K562 (cell line): ENCODE results near the gene COL23A1. TPM values are rescaled to one million over a fixed set of nuclear protein-coding genes. Genes with fewer than 3 reads are reported as not detected.

Source experiments
- ATAC-seq: fragments of 200-7000 bp; cut with Tn5 transposase; 3 replicates; pipeline ENCODE4 v1.9.1; 2020; ENCODE audit warnings: moderate library complexity
- BruUV-seq: library from RNA; stranded (reverse); fragments of 400-500 nt; replicated peaks from 2 replicates; lab custom pipeline; 2021; lab: Mats Ljungman, UMichigan
- CTCF ChIA-PET: fragments of 300-600 bp; formaldehyde crosslinking; extraction: SDS; loops from one replicate; lab custom pipeline; 2021; ENCODE audit warnings: low intra/inter-chr PET ratio; lab: Yijun Ruan, JAX
- POLR2A ChIA-PET: fragments of 300-600, 350-650 bp; sonication (Branson Sonifier 250); formaldehyde crosslinking; extraction: SDS; loops from one replicate; lab custom pipeline; 2021; ENCODE audit warnings: antibody characterized with exemption, inconsistent platforms; lab: Yijun Ruan, JAX
- DNase-seq, 4 experiments: peaks; one replicate each; pipeline versions ENCODE4 v3.0.0 to v3.0.0-alpha.2; 2011 to 2018; ENCODE audit warnings: low spot score in 3 of 4, mixed read lengths in 3 of 4; ENCODE audit errors: extremely low read depth in 1 of 4
- FAIRE-seq: peaks from 2 replicates; lab custom pipeline; 2011; peaks lifted over from hg19 to GRCh38; lab: Jason Lieb, UNC
- H2AFZ ChIP-seq: 2 replicates; pipeline ENCODE4 v1.6.0; 2011; ENCODE audit warnings: low read depth, low read length, control low read depth, inconsistent platforms
- H3K27ac ChIP-seq: fragments of 200-600 bp; 3 replicates; pipeline ENCODE4 v1.8.0; 2011; ENCODE audit warnings: low read depth, mild to moderate bottlenecking, control low read depth, inconsistent platforms, low read length, moderate library complexity, mixed read lengths; ENCODE audit errors: extremely low read depth
- H3K27me3 ChIP-seq, 2 experiments: fragments of 300-600 bp in 1 of 2; 2 replicates in 1 of 2; 3 replicates in 1 of 2; pipeline versions ENCODE4 v1.6.0 to v1.8.0; 2011; ENCODE audit warnings: inconsistent platforms in 2 of 2, low read length in 2 of 2, mild to moderate bottlenecking in 1 of 2, mixed read lengths in 1 of 2, moderate library complexity in 1 of 2; ENCODE audit not compliant: control insufficient read depth in 2 of 2, insufficient read depth in 2 of 2
- H3K36me3 ChIP-seq: fragments of 300-600 bp; 3 replicates; pipeline ENCODE4 v1.8.0; 2011; ENCODE audit warnings: mild to moderate bottlenecking, low read length, inconsistent platforms; ENCODE audit not compliant: control insufficient read depth, insufficient read depth
- H3K4me1 ChIP-seq, 2 experiments: fragments of 200-600 bp in 1 of 2; replicated peaks in 1 of 2; 2 replicates in 1 of 2; 3 replicates in 1 of 2; pipeline versions ENCODE4 v1.5.1 to v1.8.0; 2011; ENCODE audit warnings: inconsistent platforms in 2 of 2, low read length in 2 of 2, mild to moderate bottlenecking in 1 of 2, mixed read lengths in 1 of 2, moderate library complexity in 1 of 2; ENCODE audit not compliant: control insufficient read depth in 2 of 2, insufficient read depth in 2 of 2
- H3K4me2 ChIP-seq: 2 replicates; pipeline ENCODE4 v1.6.1; 2011; ENCODE audit warnings: low read length, control low read depth, inconsistent platforms, mixed read lengths; ENCODE audit not compliant: insufficient read depth
- H3K4me3 ChIP-seq: fragments of 200-600 bp; sonication (generic), shearing (Covaris generic); 2 replicates; pipeline ENCODE4 v1.5.1; 2016; ENCODE audit warnings: control low read depth, inconsistent platforms
- H3K79me2 ChIP-seq: fragments of 200-600 bp; 3 replicates; pipeline ENCODE4 v1.8.0; 2011; ENCODE audit warnings: low read length, inconsistent platforms; ENCODE audit not compliant: control insufficient read depth, insufficient read depth
- H3K9ac ChIP-seq, 2 experiments: 2 replicates each; pipeline versions ENCODE4 v1.6.0 to v1.6.1; 2011; ENCODE audit warnings: low read depth in 2 of 2, low read length in 2 of 2, control low read depth in 1 of 2, inconsistent platforms in 1 of 2, mild to moderate bottlenecking in 1 of 2, mixed read lengths in 1 of 2; ENCODE audit not compliant: insufficient read depth in 1 of 2
- H3K9me1 ChIP-seq: one replicate; pipeline ENCODE4 v1.6.0; 2011; ENCODE audit warnings: inconsistent platforms, mild to moderate bottlenecking, low read length, moderate library complexity; ENCODE audit not compliant: control insufficient read depth, insufficient read depth
- H3K9me3 ChIP-seq: replicated peaks from 2 replicates; pipeline ENCODE4 v1.5.1; 2011; ENCODE audit warnings: low read depth, low read length, inconsistent platforms; ENCODE audit not compliant: control insufficient read depth, insufficient read depth
- H4K20me1 ChIP-seq: replicated peaks from 2 replicates; pipeline ENCODE4 v1.6.1; 2011; ENCODE audit warnings: low read length, inconsistent platforms, mixed read lengths; ENCODE audit not compliant: control insufficient read depth, insufficient read depth
- C11orf30 ChIP-seq: fragments of 450-650 bp; IDR thresholded peaks from 2 replicates; pipeline ENCODE4 v1.6.1; 2016; ENCODE audit warnings: low read depth, mild to moderate bottlenecking
- ETV1 ChIP-seq: fragments of 450-650 bp; conservative IDR thresholded peaks from 2 replicates; pipeline ENCODE4 v1.6.1; 2016; ENCODE audit warnings: missing genetic modification characterization, control low read depth, low read depth, missing compliant biosample characterization
- JUND ChIP-seq, 2 experiments: IDR thresholded peaks; 2 replicates in 1 of 2; 3 replicates in 1 of 2; pipeline ENCODE4 v1.6.1; 2011; ENCODE audit warnings: borderline replicate concordance in 2 of 2, low read depth in 2 of 2, low read length in 2 of 2, improper control_type of control experiment in 1 of 2, missing biosample characterization in 1 of 2, missing genetic modification characterization in 1 of 2, missing genetic modification reagents in 1 of 2
- NONO ChIP-seq, 2 experiments: fragments of 200-400 bp in 1 of 2; fragments of 450-650 bp in 1 of 2; formaldehyde crosslinking in 1 of 2; IDR thresholded peaks; 2 replicates each; pipeline ENCODE4 v1.6.1; 2017; ENCODE audit warnings: low read depth in 2 of 2, mild to moderate bottlenecking in 2 of 2, moderate library complexity in 2 of 2, low read length in 1 of 2
- RBBP5 ChIP-seq: fragments of 200-600 bp; sonication (generic); IDR thresholded peaks from 2 replicates; pipeline ENCODE4 v1.6.1; 2012; ENCODE audit warnings: borderline replicate concordance, mild to moderate bottlenecking, low read length, control low read depth, inconsistent platforms; ENCODE audit not compliant: insufficient read depth, poor library complexity, severe bottlenecking
- ZNF354B ChIP-seq: fragments of 250-450 bp; sonication (Bioruptor Pico); IDR thresholded peaks from 2 replicates; pipeline ENCODE4 v1.4.0; 2020
- ZNF695 ChIP-seq: fragments of 450-650 bp; formaldehyde crosslinking; IDR thresholded peaks from 2 replicates; pipeline ENCODE4 v1.4.0; 2020; ENCODE audit warnings: mild to moderate bottlenecking, moderate library complexity
- ZNF764 ChIP-seq: fragments of 250-450 bp; sonication (Bioruptor Pico); IDR thresholded peaks from 2 replicates; pipeline ENCODE4 v1.4.0; 2020; ENCODE audit warnings: low read depth, mild to moderate bottlenecking, moderate library complexity
- WGBS: fragments of 100-300 bp; shearing (Covaris generic); methylation state at CpG from one replicate; pipeline ENCODE4 v1.1.6; 2016; ENCODE audit warnings: low coverage, mixed read lengths; ENCODE audit not compliant: insufficient coverage; ENCODE audit errors: missing lambda C conversion rate; 5-methylcytosine and 5-hydroxymethylcytosine counted together
- in situ Hi-C: fragments of 300-500 bp; cut with MboI; formaldehyde crosslinking; loops from 4 replicates; pipeline ENCODE4 v1.15.0; 2018; ENCODE audit warnings: inconsistent platforms, mixed read lengths
- intact Hi-C: fragments of 100-400 bp; cut with micrococcal nuclease; formaldehyde crosslinking; loops from 2 replicates; pipeline ENCODE4 v1.14.2; 2022
- polyA plus RNA-seq, 8 experiments: library from polyadenylated mRNA; depleted of rRNA in 4 of 8; stranded (reverse) in 5 of 8; unstranded in 3 of 8; fragments of >200 nt; fragmentation: Nextera tagmentation in 2 of 8; fragmentation: Illumina TruSeq in 1 of 8; extraction: Ambion mirVana in 2 of 8; extraction: Trizol in 1 of 8; gene quantifications; 2 replicates each; pipeline versions ENCODE4 v1.2.1 to v1.2.3, GENCODE V29; 2011 to 2014; ENCODE audit warnings: inconsistent platforms in 1 of 8, missing spikeins in 1 of 8
- total RNA-seq, 7 experiments: library from RNA; depleted of rRNA in 6 of 7; stranded (reverse); fragments of >200 nt in 6 of 7; fragmentation: Illumina TruSeq in 2 of 7; extraction: Trizol in 2 of 7; gene quantifications; 2 replicates each; pipeline versions ENCODE4 v1.2.1 to v1.2.3, GENCODE V29; 2011 to 2021; ENCODE audit warnings: low replicate concordance in 1 of 7
- TF ChIP-seq, protein P1 (sequence below): sonication (generic); formaldehyde crosslinking; IDR thresholded peaks from 2 replicates; pipeline ENCODE4 v1.4.0; 2020; ENCODE audit warnings: mild to moderate bottlenecking, missing genetic modification reagents
- TF ChIP-seq, protein P2 (sequence below): IDR thresholded peaks from 2 replicates; pipeline ENCODE4 v1.6.1; 2016; ENCODE audit warnings: missing genetic modification characterization, missing compliant biosample characterization
- TF ChIP-seq, protein P3 (sequence below): fragments of 250-450 bp; sonication (Bioruptor Pico); IDR thresholded peaks from 2 replicates; pipeline ENCODE4 v1.5.0; 2021
- TF ChIP-seq, protein P4 (sequence below), 2 experiments: fragments of 450-650 bp; conservative IDR thresholded peaks; 2 replicates each; pipeline ENCODE4 v1.6.1; 2017; ENCODE audit warnings: mild to moderate bottlenecking in 2 of 2, moderate library complexity in 2 of 2

The COL23A1 gene
- total and polyA plus RNA-seq, 9 of the 15 experiments (the other 6 are each of a cell fraction or from before 2014, with no cell fraction given): 0.09 TPM; not detected in 8

DNA sequence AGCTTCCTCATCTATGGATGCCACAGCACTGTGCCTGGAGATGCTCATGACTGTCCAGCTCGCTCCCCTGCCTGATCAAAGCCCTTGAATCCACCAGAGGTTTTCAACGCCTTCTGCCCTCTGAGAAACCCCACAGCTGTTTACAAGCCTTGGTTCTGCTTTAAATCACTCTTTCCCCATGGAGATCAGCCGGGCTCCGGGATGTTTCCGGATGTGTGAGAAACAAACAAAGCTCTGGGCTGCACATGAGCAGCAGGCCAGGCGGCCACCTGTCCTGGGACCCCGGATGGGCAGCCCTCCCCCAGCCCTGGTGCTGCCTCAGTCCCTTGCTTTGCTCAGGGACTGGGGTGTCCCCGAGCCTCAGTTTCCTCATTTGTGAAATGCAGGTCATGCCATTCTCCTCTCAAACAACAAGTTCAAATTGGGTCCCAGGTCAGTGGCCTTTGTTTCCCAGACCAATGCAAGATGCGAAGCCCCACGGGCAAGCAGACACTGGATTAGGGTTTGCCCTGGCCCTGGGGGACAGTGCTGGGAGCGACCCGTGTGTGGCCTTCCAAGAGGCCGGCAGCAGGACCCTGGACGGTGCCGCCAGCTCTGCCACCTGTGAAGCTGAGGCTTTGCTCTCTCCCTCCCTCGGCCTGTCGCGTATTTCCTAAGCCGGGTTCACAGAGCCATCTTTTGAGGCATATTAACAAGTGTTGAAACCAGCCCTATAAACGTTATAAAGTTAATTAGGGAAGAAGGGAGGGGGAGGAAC, 315.2 kb downstream of the COL23A1 start:
- Histone ChIP-seq H3K4me3 (no peak overlapping the region), H4K20me1 (0 out of 2 replicates have a peak, but pooled peaks cover 4% of the 10 kb centered on the region), H2AFZ (no peak overlapping the region), H3K4me1 (peaks cover 0 to 11% of the 10 kb centered on the region in 2 experiments; a peak in 2 of 5 replicates), H3K9me1 (no peaks in the 10 kb centered on the region), H3K9ac (no peak overlapping the region), H3K27ac (no peak overlapping the region), H3K4me2 (no peak overlapping the region), H3K27me3 (peaks cover 18 to 90% of the 10 kb centered on the region in 2 experiments; a peak in 4 of 5 replicates), H3K36me3 (no peaks in the 10 kb centered on the region), H3K79me2 (no peaks in the 10 kb centered on the region), H3K9me3 (peaks cover 4% of the 10 kb centered on the region; the same call in 1 of the 2 replicates)
- 9% methylated on average over 20 of the region's 20 CpGs for WGBS
- POLR2A ChIA-PET: no interaction called here
- FAIRE-seq (no peak), DNase-seq (no peak), ATAC-seq (no peak)
- BruUV-seq: no TSS peak
- in situ Hi-C loops (loop anchor here (25.0 kb wide), 1 partner anchor 562 kb away; no protein-coding TSS in a partner anchor), intact Hi-C loops (no loop called here)
- CTCF ChIA-PET: no interaction called here
- TF ChIP-seq C11orf30 (no peak), ZNF354B (CRISPR knock-in tag) (no peak), ZNF764 (CRISPR knock-in tag) (no peak), JUND (IDR thresholded peaks at IDR 0.05; ENCODE audit: borderline replicate concordance, low read depth, low read length) (no peak), JUND (tag; IDR thresholded peaks at IDR 0.05; ENCODE audit: borderline replicate concordance, low read depth, low read length) (no peak), ZNF695 (no peak), NONO (IDR thresholded peaks at IDR 0.05; ENCODE audit: low read depth in 2 of 2, low read length in 1 of 2) (no peak), RBBP5 (no peak), ETV1 (no peak)
- TF ChIP-seq, protein P1, sequence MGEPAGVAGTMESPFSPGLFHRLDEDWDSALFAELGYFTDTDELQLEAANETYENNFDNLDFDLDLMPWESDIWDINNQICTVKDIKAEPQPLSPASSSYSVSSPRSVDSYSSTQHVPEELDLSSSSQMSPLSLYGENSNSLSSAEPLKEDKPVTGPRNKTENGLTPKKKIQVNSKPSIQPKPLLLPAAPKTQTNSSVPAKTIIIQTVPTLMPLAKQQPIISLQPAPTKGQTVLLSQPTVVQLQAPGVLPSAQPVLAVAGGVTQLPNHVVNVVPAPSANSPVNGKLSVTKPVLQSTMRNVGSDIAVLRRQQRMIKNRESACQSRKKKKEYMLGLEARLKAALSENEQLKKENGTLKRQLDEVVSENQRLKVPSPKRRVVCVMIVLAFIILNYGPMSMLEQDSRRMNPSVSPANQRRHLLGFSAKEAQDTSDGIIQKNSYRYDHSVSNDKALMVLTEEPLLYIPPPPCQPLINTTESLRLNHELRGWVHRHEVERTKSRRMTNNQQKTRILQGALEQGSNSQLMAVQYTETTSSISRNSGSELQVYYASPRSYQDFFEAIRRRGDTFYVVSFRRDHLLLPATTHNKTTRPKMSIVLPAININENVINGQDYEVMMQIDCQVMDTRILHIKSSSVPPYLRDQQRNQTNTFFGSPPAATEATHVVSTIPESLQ (CRISPR knock-in tag): no peak
- TF ChIP-seq, protein P2, sequence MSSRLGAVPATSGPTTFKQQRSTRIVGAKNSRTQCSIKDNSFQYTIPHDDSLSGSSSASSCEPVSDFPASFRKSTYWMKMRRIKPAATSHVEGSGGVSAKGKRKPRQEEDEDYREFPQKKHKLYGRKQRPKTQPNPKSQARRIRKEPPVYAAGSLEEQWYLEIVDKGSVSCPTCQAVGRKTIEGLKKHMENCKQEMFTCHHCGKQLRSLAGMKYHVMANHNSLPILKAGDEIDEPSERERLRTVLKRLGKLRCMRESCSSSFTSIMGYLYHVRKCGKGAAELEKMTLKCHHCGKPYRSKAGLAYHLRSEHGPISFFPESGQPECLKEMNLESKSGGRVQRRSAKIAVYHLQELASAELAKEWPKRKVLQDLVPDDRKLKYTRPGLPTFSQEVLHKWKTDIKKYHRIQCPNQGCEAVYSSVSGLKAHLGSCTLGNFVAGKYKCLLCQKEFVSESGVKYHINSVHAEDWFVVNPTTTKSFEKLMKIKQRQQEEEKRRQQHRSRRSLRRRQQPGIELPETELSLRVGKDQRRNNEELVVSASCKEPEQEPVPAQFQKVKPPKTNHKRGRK (tag): no peak
- TF ChIP-seq, protein P3, sequence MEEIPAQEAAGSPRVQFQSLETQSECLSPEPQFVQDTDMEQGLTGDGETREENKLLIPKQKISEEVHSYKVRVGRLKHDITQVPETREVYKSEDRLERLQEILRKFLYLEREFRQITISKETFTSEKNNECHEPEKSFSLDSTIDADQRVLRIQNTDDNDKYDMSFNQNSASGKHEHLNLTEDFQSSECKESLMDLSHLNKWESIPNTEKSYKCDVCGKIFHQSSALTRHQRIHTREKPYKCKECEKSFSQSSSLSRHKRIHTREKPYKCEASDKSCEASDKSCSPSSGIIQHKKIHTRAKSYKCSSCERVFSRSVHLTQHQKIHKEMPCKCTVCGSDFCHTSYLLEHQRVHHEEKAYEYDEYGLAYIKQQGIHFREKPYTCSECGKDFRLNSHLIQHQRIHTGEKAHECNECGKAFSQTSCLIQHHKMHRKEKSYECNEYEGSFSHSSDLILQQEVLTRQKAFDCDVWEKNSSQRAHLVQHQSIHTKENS: no peak
- TF ChIP-seq, protein P4, sequence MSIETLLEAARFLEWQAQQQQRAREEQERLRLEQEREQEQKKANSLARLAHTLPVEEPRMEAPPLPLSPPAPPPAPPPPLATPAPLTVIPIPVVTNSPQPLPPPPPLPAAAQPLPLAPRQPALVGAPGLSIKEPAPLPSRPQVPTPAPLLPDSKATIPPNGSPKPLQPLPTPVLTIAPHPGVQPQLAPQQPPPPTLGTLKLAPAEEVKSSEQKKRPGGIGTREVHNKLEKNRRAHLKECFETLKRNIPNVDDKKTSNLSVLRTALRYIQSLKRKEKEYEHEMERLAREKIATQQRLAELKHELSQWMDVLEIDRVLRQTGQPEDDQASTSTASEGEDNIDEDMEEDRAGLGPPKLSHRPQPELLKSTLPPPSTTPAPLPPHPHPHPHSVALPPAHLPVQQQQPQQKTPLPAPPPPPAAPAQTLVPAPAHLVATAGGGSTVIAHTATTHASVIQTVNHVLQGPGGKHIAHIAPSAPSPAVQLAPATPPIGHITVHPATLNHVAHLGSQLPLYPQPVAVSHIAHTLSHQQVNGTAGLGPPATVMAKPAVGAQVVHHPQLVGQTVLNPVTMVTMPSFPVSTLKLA (conservative IDR thresholded peaks at IDR 0.05): no peak
